ENCODE results near the gene KIF26B. TPM values are rescaled to one million over a fixed set of nuclear protein-coding genes. Genes with fewer than 3 reads are reported as not detected.

KIF26B gene
- total RNA-seq, 1 experiment from 2014 or later, result 0.04 TPM

- no peaks in the 10 kb centered on the region for H3K36me3 ChIP-seq (ENCODE audit: low read depth, low read length)
- H2AFZ ChIP-seq (ENCODE audit: low read length), result no peak overlapping the region
- CTCF ChIA-PET, result no interaction called here
Observed at GRCh38 chr1:245168086-245168485, 13.3 kb downstream of the KIF26B start.

GRCh38 chr1:245168906-245169305 is 14.1 kb downstream of the KIF26B start:
- peaks cover 66% of the 10 kb centered on the region for H3K27me3 ChIP-seq (ENCODE audit: low read length)
- CTCF ChIA-PET, result no interaction called here
- BruUV-seq (replicated peaks), result no TSS peak

More at GRCh38 chr1:245168086-245168485, 13.3 kb downstream of the KIF26B start:
- no TSS peak for BruUV-seq (replicated peaks)
- H3F3A ChIP-seq (ENCODE audit: low read length, unreplicated experiment), result no peaks in the 10 kb centered on the region
- H3K27ac ChIP-seq (ENCODE audit: low read length), result no peak overlapping the region
- H3K79me2 ChIP-seq (ENCODE audit: low read length), result no peaks in the 10 kb centered on the region
- POLR2A ChIA-PET (ENCODE audit: unreplicated experiment), result no interaction called here
- H3K4me3 ChIP-seq (ENCODE audit: low read length), result no peak overlapping the region
- peaks cover 67% of the 10 kb centered on the region for H3K27me3 ChIP-seq (ENCODE audit: low read length)
- DNase-seq, result no peak
- no peak for ATAC-seq
- no peaks in the 10 kb centered on the region for H3K9me2 ChIP-seq (replicated peaks; ENCODE audit: low read length)
- no peak overlapping the region for H3K9ac ChIP-seq (ENCODE audit: low read length)
- no peaks in the 10 kb centered on the region for H3K4me1 ChIP-seq (ENCODE audit: insufficient read depth, low read length)
- intact Hi-C loops (cut with micrococcal nuclease), result no loop called here
- TF ChIP-seq EZH2 (IDR thresholded peaks at IDR 0.05; ENCODE audit: low read length, unreplicated experiment), result no peak
- TF ChIP-seq CTCF (conservative IDR thresholded peaks at IDR 0.05; ENCODE audit: low read depth, low read length), result no peak
- TF ChIP-seq EZH2phosphoT487 (IDR thresholded peaks at IDR 0.05; ENCODE audit: borderline replicate concordance, low read length), result no peak
- H3K4me2 ChIP-seq (ENCODE audit: low read length), result no peak overlapping the region
- no peaks in the 10 kb centered on the region for H4K20me1 ChIP-seq (ENCODE audit: low read length)
- H3K9me3 ChIP-seq (ENCODE audit: low read length), result no peaks in the 10 kb centered on the region

DNA sequence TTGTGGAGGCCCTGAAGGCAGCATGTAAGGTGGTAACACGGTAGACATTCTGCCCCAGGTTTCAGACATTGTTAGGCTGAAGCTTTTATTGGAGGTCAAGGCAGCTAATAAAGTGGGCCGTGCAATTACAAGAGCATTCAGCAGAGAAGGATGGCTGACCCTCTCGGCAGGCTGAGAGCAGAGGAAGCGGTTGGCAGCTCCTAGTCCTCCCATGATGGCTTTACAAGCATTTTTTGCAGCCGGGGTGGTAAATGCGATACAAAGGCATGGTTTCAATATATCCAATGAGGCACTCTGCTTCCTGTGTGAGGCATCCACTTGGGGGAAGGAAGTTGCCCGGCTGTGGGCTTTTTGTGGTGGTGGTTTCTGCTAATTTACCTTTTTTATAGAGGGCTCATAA is 14.6 kb downstream of the KIF26B start:
- no peak overlapping the region for H3K9ac ChIP-seq (ENCODE audit: low read length)
- no peaks in the 10 kb centered on the region for H3K36me3 ChIP-seq (ENCODE audit: low read depth, low read length)
- no peak overlapping the region for H2AFZ ChIP-seq (ENCODE audit: low read length)
- DNase-seq (no peak), ATAC-seq (no peak)
- H3F3A ChIP-seq (ENCODE audit: low read length, unreplicated experiment), result no peaks in the 10 kb centered on the region
- H4K20me1 ChIP-seq (ENCODE audit: low read length), result no peaks in the 10 kb centered on the region
- H3K27me3 ChIP-seq (ENCODE audit: low read length), result peaks cover 63% of the 10 kb centered on the region
- BruUV-seq (replicated peaks), result no TSS peak
- intact Hi-C loops (cut with micrococcal nuclease), result no loop called here
- no peaks in the 10 kb centered on the region for H3K79me2 ChIP-seq (ENCODE audit: low read length)
- TF ChIP-seq EZH2 (IDR thresholded peaks at IDR 0.05; ENCODE audit: low read length, unreplicated experiment) (no peak), EZH2phosphoT487 (IDR thresholded peaks at IDR 0.05; ENCODE audit: borderline replicate concordance, low read length) (no peak), CTCF (conservative IDR thresholded peaks at IDR 0.05; ENCODE audit: low read depth, low read length) (no peak)
- ChIA-PET CTCF (no interaction called here), POLR2A (ENCODE audit: unreplicated experiment) (no interaction called here)
- no peaks in the 10 kb centered on the region for H3K4me1 ChIP-seq (ENCODE audit: insufficient read depth, low read length)
- H3K27ac ChIP-seq (ENCODE audit: low read length), result no peak overlapping the region
- no peaks in the 10 kb centered on the region for H3K9me3 ChIP-seq (ENCODE audit: low read length)
- no peak overlapping the region for H3K4me3 ChIP-seq (ENCODE audit: low read length)
- no peak overlapping the region for H3K4me2 ChIP-seq (ENCODE audit: low read length)
- no peaks in the 10 kb centered on the region for H3K9me2 ChIP-seq (replicated peaks; ENCODE audit: low read length)

More at GRCh38 chr1:245168906-245169305, 14.1 kb downstream of the KIF26B start:
- no peak overlapping the region for H2AFZ ChIP-seq (ENCODE audit: low read length)
- intact Hi-C loops (cut with micrococcal nuclease), result no loop called here
- ATAC-seq, result no peak
- no peaks in the 10 kb centered on the region for H3K9me2 ChIP-seq (replicated peaks; ENCODE audit: low read length)
- no peak overlapping the region for H3K27ac ChIP-seq (ENCODE audit: low read length)
- H3F3A ChIP-seq (ENCODE audit: low read length, unreplicated experiment), result no peaks in the 10 kb centered on the region
- no peak overlapping the region for H3K9ac ChIP-seq (ENCODE audit: low read length)
- TF ChIP-seq EZH2phosphoT487 (IDR thresholded peaks at IDR 0.05; ENCODE audit: borderline replicate concordance, low read length) (no peak), EZH2 (IDR thresholded peaks at IDR 0.05; ENCODE audit: low read length, unreplicated experiment) (no peak), CTCF (conservative IDR thresholded peaks at IDR 0.05; ENCODE audit: low read depth, low read length) (no peak)
- H4K20me1 ChIP-seq (ENCODE audit: low read length), result no peaks in the 10 kb centered on the region
- H3K4me3 ChIP-seq (ENCODE audit: low read length), result no peak overlapping the region
- POLR2A ChIA-PET (ENCODE audit: unreplicated experiment), result no interaction called here
- no peaks in the 10 kb centered on the region for H3K9me3 ChIP-seq (ENCODE audit: low read length)
- no peak overlapping the region for H3K4me2 ChIP-seq (ENCODE audit: low read length)
- H3K36me3 ChIP-seq (ENCODE audit: low read depth, low read length), result no peaks in the 10 kb centered on the region
- no peaks in the 10 kb centered on the region for H3K4me1 ChIP-seq (ENCODE audit: insufficient read depth, low read length)
- no peaks in the 10 kb centered on the region for H3K79me2 ChIP-seq (ENCODE audit: low read length)
- DNase-seq, result no peak
